Keratinocyte (primary cell): Measurements from ENCODE around the gene RNF182.

Source experiments
- CTCF ChIP-seq, 3 experiments: IDR thresholded peaks in 1 of 3; conservative IDR thresholded peaks in 1 of 3; optimal IDR thresholded peaks in 1 of 3; 2 replicates in 2 of 3; 3 replicates in 1 of 3; pipeline versions ENCODE3 to v1.5.1; 2011; ENCODE audit warnings: low read length in 3 of 3, mild to moderate bottlenecking in 3 of 3, moderate library complexity in 2 of 3, control low read depth in 1 of 3, inconsistent platforms in 1 of 3; ENCODE audit not compliant: insufficient read depth in 2 of 3; ENCODE audit errors: extremely low read depth in 1 of 3
- EZH2 ChIP-seq: IDR thresholded peaks from one replicate; pipeline ENCODE4 v1.6.1; 2012; ENCODE audit warnings: inconsistent platforms, mild to moderate bottlenecking, low read length, moderate library complexity

GRCh38 chr6:14002176-14002947 lies 77.6 kb downstream of the RNF182 start:
- TF ChIP-seq EZH2 (no peak), CTCF (optimal IDR thresholded peaks at IDR 0.05 in 1 of 3, IDR thresholded peaks at IDR 0.05 in 1 of 3, conservative IDR thresholded peaks at IDR 0.05 in 1 of 3; ENCODE audit: extremely low read depth in 1 of 3, insufficient read depth in 2 of 3, low read length in 3 of 3) (peak in 1 of 3 experiments; percentile 23)
